Measurements from ENCODE around the gene ADCK2.

- TF ChIP-seq MAX (IDR thresholded peaks at IDR 0.05; ENCODE audit: insufficient read depth, insufficient read length) (no peak), CTCF (IDR thresholded peaks at IDR 0.05; ENCODE audit: extremely low read depth in 1 of 2, insufficient read depth in 1 of 2, low read depth in 1 of 2, low read length in 2 of 2) (no peak), POLR2A (IDR thresholded peaks at IDR 0.05; ENCODE audit: low read depth, low read length) (no peak), EZH2 (IDR thresholded peaks at IDR 0.05; ENCODE audit: borderline replicate concordance, low read depth, low read length, severe bottlenecking) (no peak), JUN (IDR thresholded peaks at IDR 0.05; ENCODE audit: borderline replicate concordance, insufficient read depth, insufficient read length, low read depth) (no peak), POLR2AphosphoS5 (IDR thresholded peaks at IDR 0.05; ENCODE audit: insufficient read depth, low read depth, low read length) (no peak), FOS (IDR thresholded peaks at IDR 0.05; ENCODE audit: borderline replicate concordance, insufficient read depth, low read length) (peak; percentile 32)
These were observed 23.1 kb upstream of the ADCK2 start for GRCh38 chr7:140649556-140650205.
